ENCODE results near the gene DSG2. TPM values are rescaled to one million over a fixed set of nuclear protein-coding genes. Genes with fewer than 3 reads are reported as not detected.
"Not testable (repeated sequence)": the region's sequence is repeated elsewhere in the genome, so short reads cannot be mapped to it uniquely, and the experiment has no call there.

DSG2 gene
- total RNA-seq, 1 experiment from 2014 or later: not detected

- Histone ChIP-seq H3K9me3 (ENCODE audit: low read depth, low read length, poor library complexity, severe bottlenecking) (no peaks in the 10 kb centered on the region), H3K4me1 (ENCODE audit: insufficient read depth, low read length, poor library complexity, severe bottlenecking) (no peaks in the 10 kb centered on the region), H3K27me3 (replicated peaks; ENCODE audit: insufficient read depth, low read depth, low read length, poor library complexity) (peaks cover 39% of the 10 kb centered on the region), H3K27ac (ENCODE audit: low read depth, low read length, poor library complexity, severe bottlenecking) (no peak overlapping the region), H3K36me3 (ENCODE audit: insufficient read depth, low read length, poor library complexity, severe bottlenecking) (no peaks in the 10 kb centered on the region), H3K4me3 (ENCODE audit: low read depth, low read length, poor library complexity, severe bottlenecking) (no peak overlapping the region)
- CTCF ChIA-PET: no interaction called here
- TF ChIP-seq EZH2 (IDR thresholded peaks at IDR 0.05; ENCODE audit: borderline replicate concordance, low read depth, low read length, poor library complexity, severe bottlenecking): no peak
- TF ChIP-seq CTCF (conservative IDR thresholded peaks at IDR 0.05; ENCODE audit: low read depth, low read length): peak; percentile 36; the same call in 1 of the 2 replicates
- DNase-seq (ENCODE audit: low spot score): no peak
- intact Hi-C loops (cut with micrococcal nuclease; ENCODE audit: unreplicated experiment): no loop called here
- BruUV-seq (replicated peaks): no TSS peak
- POLR2A ChIA-PET (ENCODE audit: low non-redundant PET): no interaction called here
Measured at GRCh38 chr18:31506024-31506742, 8.2 kb downstream of the DSG2 start.

- POLR2A ChIA-PET (ENCODE audit: low non-redundant PET); H3K9me3 ChIP-seq (ENCODE audit: low read depth, low read length, poor library complexity, severe bottlenecking); CTCF ChIA-PET; intact Hi-C loops (cut with micrococcal nuclease; ENCODE audit: unreplicated experiment); H3K4me1 ChIP-seq (ENCODE audit: insufficient read depth, low read length, poor library complexity, severe bottlenecking); H3K4me3 ChIP-seq (ENCODE audit: low read depth, low read length, poor library complexity, severe bottlenecking); H3K36me3 ChIP-seq (ENCODE audit: insufficient read depth, low read length, poor library complexity, severe bottlenecking); DNase-seq (ENCODE audit: low spot score); H3K27ac ChIP-seq (ENCODE audit: low read depth, low read length, poor library complexity, severe bottlenecking); BruUV-seq (replicated peaks): not testable (repeated sequence)
- peaks cover 30% of the 10 kb centered on the region for H3K27me3 ChIP-seq (replicated peaks; ENCODE audit: insufficient read depth, low read depth, low read length, poor library complexity)
Measured at GRCh38 chr18:31507124-31507523, 9.1 kb downstream of the DSG2 start.

GRCh38 chr18:31508781-31509180, 10.8 kb downstream of the DSG2 start:
- DNase-seq (ENCODE audit: low spot score): no peak
- Histone ChIP-seq H3K27me3 (replicated peaks; ENCODE audit: insufficient read depth, low read depth, low read length, poor library complexity) (peaks cover 25% of the 10 kb centered on the region), H3K36me3 (ENCODE audit: insufficient read depth, low read length, poor library complexity, severe bottlenecking) (no peaks in the 10 kb centered on the region), H3K4me1 (ENCODE audit: insufficient read depth, low read length, poor library complexity, severe bottlenecking) (no peaks in the 10 kb centered on the region), H3K4me3 (ENCODE audit: low read depth, low read length, poor library complexity, severe bottlenecking) (no peak overlapping the region), H3K27ac (ENCODE audit: low read depth, low read length, poor library complexity, severe bottlenecking) (no peak overlapping the region), H3K9me3 (ENCODE audit: low read depth, low read length, poor library complexity, severe bottlenecking) (no peaks in the 10 kb centered on the region)
- no TSS peak for BruUV-seq (replicated peaks)
- CTCF ChIA-PET: no interaction called here
- no peak for TF ChIP-seq EZH2 (IDR thresholded peaks at IDR 0.05; ENCODE audit: borderline replicate concordance, low read depth, low read length, poor library complexity, severe bottlenecking)
- TF ChIP-seq CTCF (conservative IDR thresholded peaks at IDR 0.05; ENCODE audit: low read depth, low read length): no peak
- intact Hi-C loops (cut with micrococcal nuclease; ENCODE audit: unreplicated experiment): no loop called here
- POLR2A ChIA-PET (ENCODE audit: low non-redundant PET): no interaction called here

- H3K4me3 ChIP-seq (ENCODE audit: low read depth, low read length, poor library complexity, severe bottlenecking): no peak overlapping the region
- BruUV-seq (replicated peaks): no TSS peak
- H3K9me3 ChIP-seq (ENCODE audit: low read depth, low read length, poor library complexity, severe bottlenecking): no peaks in the 10 kb centered on the region
- POLR2A ChIA-PET (ENCODE audit: low non-redundant PET): no interaction called here
- TF ChIP-seq EZH2 (IDR thresholded peaks at IDR 0.05; ENCODE audit: borderline replicate concordance, low read depth, low read length, poor library complexity, severe bottlenecking) (no peak), CTCF (conservative IDR thresholded peaks at IDR 0.05; ENCODE audit: low read depth, low read length) (no peak)
- H3K4me1 ChIP-seq (ENCODE audit: insufficient read depth, low read length, poor library complexity, severe bottlenecking): no peaks in the 10 kb centered on the region
- H3K27me3 ChIP-seq (replicated peaks; ENCODE audit: insufficient read depth, low read depth, low read length, poor library complexity): peaks cover 27% of the 10 kb centered on the region
- DNase-seq (ENCODE audit: low spot score): no peak
- intact Hi-C loops (cut with micrococcal nuclease; ENCODE audit: unreplicated experiment): no loop called here
- CTCF ChIA-PET: no interaction called here
- no peaks in the 10 kb centered on the region for H3K36me3 ChIP-seq (ENCODE audit: insufficient read depth, low read length, poor library complexity, severe bottlenecking)
- H3K27ac ChIP-seq (ENCODE audit: low read depth, low read length, poor library complexity, severe bottlenecking): no peak overlapping the region
Measured at GRCh38 chr18:31509571-31509970, 11.6 kb downstream of the DSG2 start.

All from A673 (cell line).